Left renal pelvis (tissue), 4 donors: Measurements from ENCODE around the gene FGL2. TPM values are rescaled to one million over a fixed set of nuclear protein-coding genes. Genes with fewer than 3 reads are reported as not detected.
"Not testable (repeated sequence)": the region's sequence is repeated elsewhere in the genome, so short reads cannot be mapped to it uniquely, and the experiment has no call there.

Experiments
- DNase-seq, 4 donors: peaks; one replicate each; pipeline ENCODE4 v3.0.0-alpha.2; 2013; ENCODE audit warnings: low read depth in 4 of 4, low spot score in 3 of 4
- polyA plus RNA-seq, 4 donors: library from polyadenylated mRNA; unstranded; fragments of 120-200 nt; gene quantifications; one replicate each; pipeline ENCODE4 v1.2.1, GENCODE V29; 2013; ENCODE audit not compliant: insufficient read length in 4 of 4

FGL2 gene
- polyA plus RNA-seq, 4 donors: 18.5 to 104 (median 52.0) TPM

GRCh38 chr7:77217474-77218185, 18.0 kb upstream of the FGL2 start:
- DNase-seq: no peak

- no peak for DNase-seq
Measured at GRCh38 chr7:77216181-77216845, 16.7 kb upstream of the FGL2 start.

DNA sequence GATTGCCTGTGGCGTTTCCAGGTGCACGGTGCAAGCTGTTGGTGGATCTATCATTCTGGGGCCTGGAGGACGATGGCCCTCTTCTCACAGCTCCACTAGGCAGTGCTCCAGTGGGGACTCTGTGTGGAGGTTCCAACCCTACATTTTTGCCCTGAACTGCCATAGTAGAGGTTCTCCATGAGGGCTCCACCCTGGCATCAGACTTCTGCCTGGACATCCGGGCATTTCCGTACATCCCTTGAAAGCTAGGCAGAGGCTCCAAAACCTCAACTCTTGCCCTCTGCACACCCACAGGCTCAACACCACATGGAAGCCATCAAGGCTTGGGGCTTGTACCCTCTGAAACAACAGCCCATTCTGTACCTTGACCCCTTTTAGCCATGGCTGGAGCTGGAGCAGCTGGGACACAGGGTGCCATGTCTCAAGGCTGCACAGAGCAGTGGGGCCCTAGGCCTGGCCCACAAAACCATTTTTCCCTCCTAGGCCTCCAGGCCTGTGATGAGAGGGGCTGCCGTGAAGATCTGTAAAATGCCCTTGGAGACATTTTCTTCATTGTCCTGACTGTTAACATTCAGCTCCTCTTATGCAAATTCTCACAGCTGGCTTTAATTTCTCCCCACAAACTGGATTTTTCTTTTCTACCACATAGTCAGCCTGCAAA, 10.0 kb upstream of the FGL2 start:
- no peak for DNase-seq

- no peak for DNase-seq
Measured at GRCh38 chr7:77208416-77208815, 8.8 kb upstream of the FGL2 start.

DNA sequence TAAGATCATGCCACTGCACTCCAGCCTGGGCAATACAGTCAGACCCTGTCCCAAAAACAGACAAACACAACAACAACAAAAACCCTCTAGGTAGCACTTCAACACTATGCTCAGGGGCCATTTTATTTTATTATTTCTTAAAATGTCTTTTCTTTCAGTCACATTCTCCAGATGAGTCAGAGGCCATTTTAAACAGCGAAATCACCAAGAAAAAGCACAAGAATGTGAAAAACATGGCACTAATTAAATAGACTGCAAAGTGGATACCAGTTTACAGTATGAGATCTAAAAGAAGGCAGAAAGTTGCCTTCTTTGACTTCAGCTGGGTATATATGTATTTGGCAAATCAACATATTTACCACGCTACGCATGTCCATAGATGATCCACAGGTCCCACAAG, 6.1 kb upstream of the FGL2 start:
- no peak for DNase-seq

DNA sequence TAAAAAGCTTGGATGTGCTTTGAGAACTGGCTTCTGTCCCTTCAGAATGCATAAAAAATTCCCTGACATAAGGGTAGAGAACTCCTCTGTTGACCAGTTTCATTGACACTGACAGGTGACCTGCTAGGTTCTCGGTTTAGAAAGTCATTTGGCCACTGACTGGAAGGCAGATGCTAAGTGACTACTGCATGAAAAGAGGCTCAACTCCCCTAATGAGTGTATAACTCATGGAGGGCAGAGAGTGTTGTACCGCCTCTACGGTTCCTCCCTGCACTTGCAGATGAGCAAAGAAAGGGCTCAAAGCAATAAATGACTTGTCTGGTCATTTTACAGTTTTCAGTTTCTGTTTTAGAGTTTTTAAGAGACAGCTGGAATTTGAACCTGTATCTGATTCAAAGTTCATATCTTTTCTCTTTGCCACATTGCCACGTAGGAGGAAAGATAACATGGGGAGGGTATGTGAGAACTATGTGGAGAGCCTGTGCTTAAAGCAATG, 2.9 kb upstream of the FGL2 start:
- no peak for DNase-seq

GRCh38 chr7:77200542-77200941, 923 bp upstream of the FGL2 start:
- DNase-seq: no peak

- no peak for DNase-seq
Measured at GRCh38 chr7:77197141-77197540, 2.5 kb downstream of the FGL2 start.

- no peak for DNase-seq
Measured at GRCh38 chr7:77188731-77189437, 10.7 kb downstream of the FGL2 start.

- DNase-seq: no peak
Measured at GRCh38 chr7:77185866-77186265, 13.8 kb downstream of the FGL2 start.

GRCh38 chr7:77184990-77185389, 14.6 kb downstream of the FGL2 start:
- DNase-seq: no peak

DNA sequence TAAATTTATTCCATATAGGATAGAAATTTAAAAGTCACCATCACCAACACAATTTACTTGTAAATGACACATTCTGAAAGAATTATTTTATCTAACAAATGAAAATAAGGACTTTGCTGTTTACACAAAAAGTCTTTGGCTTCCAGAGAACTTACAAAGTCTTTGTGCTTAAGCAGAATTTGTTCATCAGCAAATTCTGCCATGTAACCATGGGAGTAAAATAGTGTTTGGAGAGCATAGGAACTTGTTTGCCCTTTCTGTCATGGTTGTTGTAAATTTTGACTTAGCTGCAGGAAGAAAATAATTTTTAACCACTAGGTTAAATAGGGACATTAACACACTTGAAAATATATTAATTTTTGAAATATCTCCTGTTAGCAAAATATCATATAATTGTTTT, 15.2 kb downstream of the FGL2 start:
- DNase-seq: no peak

DNA sequence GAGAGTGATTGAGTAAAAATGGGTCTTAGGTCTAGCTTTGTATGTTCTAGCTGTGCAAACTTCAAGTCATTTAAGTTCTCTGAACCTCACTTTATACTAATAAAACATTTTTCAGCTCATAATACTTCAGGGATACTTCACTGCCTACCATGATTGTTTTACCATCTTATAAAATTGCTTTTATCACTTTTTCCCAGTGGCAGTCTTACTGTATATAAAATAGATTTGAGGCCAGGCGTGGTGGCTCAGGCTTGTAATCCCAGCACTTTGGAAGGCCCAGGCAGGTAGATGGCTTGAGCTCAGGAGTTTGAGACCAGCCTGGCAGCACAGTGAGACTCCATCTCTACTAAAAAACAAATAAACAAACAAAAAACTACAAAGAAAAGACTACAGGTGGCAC, 17.4 kb downstream of the FGL2 start:
- DNase-seq: no peak

DNA sequence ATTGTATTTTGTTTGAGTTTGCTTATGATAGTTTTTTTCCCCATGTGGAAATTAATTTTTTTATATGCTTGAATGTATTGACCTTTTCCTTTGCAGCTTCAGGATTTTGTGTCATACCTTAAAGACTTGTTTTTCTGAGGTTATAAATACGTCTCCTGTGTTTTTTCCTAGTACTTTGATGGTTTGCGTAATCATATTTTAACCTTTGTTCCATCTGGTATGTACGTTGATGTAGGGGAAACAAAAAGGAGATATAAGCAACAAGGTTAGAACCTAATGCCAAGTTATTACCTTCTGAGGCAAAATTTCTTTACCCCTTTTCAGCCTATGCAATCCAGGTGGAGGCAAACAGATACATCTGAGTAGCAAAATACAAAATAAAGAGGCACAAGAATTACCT, 17.9 kb downstream of the FGL2 start:
- DNase-seq: no peak

DNA sequence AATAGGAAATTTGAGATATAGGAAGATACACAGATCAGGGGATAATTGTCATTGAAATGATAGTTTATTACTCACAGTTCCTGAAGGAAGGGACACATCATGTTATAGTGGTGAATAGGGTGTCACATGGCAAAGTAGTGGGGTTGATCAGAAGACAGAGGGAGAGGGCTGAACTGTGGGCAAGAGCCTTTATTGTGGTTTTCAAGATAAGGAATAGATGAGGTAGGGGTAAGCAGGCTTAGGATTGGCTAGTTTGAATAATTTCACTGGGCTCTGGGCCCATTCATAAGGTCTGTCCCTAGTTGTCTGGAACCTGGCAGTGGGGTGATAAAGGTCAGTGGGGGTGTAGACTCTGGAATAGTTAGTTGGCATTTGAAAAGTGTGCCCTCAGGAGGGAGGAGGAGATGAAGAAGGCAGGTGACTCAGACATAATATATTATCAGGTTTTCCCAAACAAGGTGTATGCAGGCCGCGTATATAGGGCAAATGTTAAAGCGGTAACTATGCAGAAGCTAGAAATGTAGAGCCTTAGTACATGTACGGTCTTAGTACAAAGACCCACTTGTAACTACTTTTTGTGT, 18.5 kb downstream of the FGL2 start:
- DNase-seq: no peak

DNA sequence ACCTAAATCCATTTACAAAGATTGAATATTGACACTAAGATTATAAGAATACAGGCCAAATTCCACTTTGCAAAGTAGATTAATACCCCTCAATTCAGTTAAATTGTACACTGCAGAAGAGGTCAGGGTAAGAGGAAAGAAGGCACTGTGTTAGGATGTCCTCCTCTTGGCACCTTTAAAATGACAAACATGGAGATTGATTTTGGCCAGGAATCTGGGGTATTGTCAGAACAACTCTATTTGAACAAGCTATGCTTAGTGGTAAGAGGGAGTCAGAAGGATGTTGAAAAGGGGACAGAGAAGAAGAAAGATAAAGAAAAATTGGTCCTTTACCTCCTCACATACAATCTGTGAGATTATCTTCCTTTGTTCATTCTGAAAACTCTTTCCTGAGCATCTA, 21.6 kb downstream of the FGL2 start:
- DNase-seq: not testable (repeated sequence)

- DNase-seq: not testable (repeated sequence)
Measured at GRCh38 chr7:77177321-77177904, 22.2 kb downstream of the FGL2 start.

GRCh38 chr7:77175274-77175800, 24.3 kb downstream of the FGL2 start:
- not testable (repeated sequence) for DNase-seq

DNA sequence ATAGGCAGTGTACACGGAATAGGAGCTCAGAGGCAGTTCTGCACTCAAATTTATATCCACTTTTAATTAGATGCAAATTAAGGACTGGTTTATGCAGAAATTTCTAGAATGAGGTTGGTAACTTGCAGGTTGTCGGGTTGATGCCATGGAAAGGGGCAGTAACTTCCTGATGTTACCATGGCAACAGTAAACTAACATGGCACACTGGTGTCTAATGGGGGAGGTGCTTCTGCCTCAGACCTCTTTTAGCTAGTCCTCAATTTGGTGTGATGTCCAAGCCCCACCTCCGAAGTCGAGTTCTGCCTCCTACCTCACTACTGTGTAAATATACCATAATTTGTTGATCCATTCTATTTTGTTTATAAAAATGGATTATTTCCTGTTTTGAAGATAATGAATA, 25.2 kb downstream of the FGL2 start:
- DNase-seq: not testable (repeated sequence)
